Measurements from ENCODE around the gene CHURC1. TPM values are rescaled to one million over a fixed set of nuclear protein-coding genes. Genes with fewer than 3 reads are reported as not detected.

Gene CHURC1
- total and polyA plus RNA-seq, 2 of the 13 experiments (the other 11 are each of a cell fraction or from before 2014, with no cell fraction given): 41.1 to 74.4 TPM

DNA sequence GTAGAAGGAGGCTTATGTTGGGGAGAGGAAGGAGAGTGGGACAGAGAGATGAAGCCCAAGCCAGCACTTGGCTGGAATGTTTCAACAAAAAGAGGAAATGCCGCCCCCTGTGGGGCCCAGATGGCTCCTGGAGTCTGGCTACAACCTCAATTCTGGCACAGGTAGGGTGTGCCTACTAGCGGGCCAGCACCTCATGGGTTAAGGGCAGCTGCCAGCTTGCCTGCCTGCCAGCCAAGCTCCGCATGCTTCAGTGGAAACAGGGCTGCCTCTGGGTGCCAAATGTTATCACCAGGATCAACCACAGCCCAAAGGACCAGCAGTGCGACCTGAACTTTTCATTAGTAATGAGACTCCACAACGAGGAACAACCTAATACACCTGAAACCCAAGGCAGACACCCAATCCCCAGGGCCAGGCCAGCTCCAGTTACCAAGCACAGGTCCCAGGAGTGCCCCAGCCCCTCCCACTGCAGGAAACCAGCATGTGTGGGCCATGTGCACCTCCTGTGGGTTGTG is 46.6 kb downstream of the CHURC1 start (continued):
- TF ChIP-seq, protein P1, sequence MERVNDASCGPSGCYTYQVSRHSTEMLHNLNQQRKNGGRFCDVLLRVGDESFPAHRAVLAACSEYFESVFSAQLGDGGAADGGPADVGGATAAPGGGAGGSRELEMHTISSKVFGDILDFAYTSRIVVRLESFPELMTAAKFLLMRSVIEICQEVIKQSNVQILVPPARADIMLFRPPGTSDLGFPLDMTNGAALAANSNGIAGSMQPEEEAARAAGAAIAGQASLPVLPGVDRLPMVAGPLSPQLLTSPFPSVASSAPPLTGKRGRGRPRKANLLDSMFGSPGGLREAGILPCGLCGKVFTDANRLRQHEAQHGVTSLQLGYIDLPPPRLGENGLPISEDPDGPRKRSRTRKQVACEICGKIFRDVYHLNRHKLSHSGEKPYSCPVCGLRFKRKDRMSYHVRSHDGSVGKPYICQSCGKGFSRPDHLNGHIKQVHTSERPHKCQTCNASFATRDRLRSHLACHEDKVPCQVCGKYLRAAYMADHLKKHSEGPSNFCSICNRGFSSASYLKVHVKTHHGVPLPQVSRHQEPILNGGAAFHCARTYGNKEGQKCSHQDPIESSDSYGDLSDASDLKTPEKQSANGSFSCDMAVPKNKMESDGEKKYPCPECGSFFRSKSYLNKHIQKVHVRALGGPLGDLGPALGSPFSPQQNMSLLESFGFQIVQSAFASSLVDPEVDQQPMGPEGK (CRISPR knock-in tag; IDR thresholded peaks at IDR 0.05): no peak
- TF ChIP-seq STAT5B (CRISPR knock-in tag; IDR thresholded peaks at IDR 0.05) (no peak), TAF15 (IDR thresholded peaks at IDR 0.05; ENCODE audit: low read depth, low read length, poor library complexity, severe bottlenecking) (no peak), NFATC3 (CRISPR knock-in tag; IDR thresholded peaks at IDR 0.05) (no peak), RFXANK (CRISPR knock-in tag; IDR thresholded peaks at IDR 0.05) (no peak), ZNF660 (CRISPR knock-in tag; IDR thresholded peaks at IDR 0.05; ENCODE audit: borderline replicate concordance, low read depth) (no peak), ZNF878 (CRISPR knock-in tag; IDR thresholded peaks at IDR 0.05) (no peak), ZNF577 (CRISPR knock-in tag; IDR thresholded peaks at IDR 0.05; ENCODE audit: borderline replicate concordance, low read depth) (no peak), STAG1 (CRISPR knock-in tag; IDR thresholded peaks at IDR 0.05) (peak; percentile 33), ZBTB42 (CRISPR knock-in tag; IDR thresholded peaks at IDR 0.05) (no peak), ZNF556 (CRISPR knock-in tag; IDR thresholded peaks at IDR 0.05; ENCODE audit: borderline replicate concordance) (no peak), ZSCAN12 (CRISPR knock-in tag; IDR thresholded peaks at IDR 0.05) (no peak), TEAD3 (CRISPR knock-in tag; optimal IDR thresholded peaks at IDR 0.05; ENCODE audit: borderline replicate concordance) (peak; percentile 16), ZNF431 (CRISPR knock-in tag; IDR thresholded peaks at IDR 0.05; ENCODE audit: borderline replicate concordance, low read depth) (no peak), ZNF317 (CRISPR knock-in tag; IDR thresholded peaks at IDR 0.05) (no peak), ZNF670 (CRISPR knock-in tag; IDR thresholded peaks at IDR 0.05; ENCODE audit: borderline replicate concordance) (no peak), SP4 (CRISPR knock-in tag; IDR thresholded peaks at IDR 0.05) (no peak), ZNF17 (CRISPR knock-in tag; IDR thresholded peaks at IDR 0.05) (no peak), NKX3-1 (CRISPR knock-in tag; IDR thresholded peaks at IDR 0.05) (no peak)
- TF ChIP-seq, protein P2, sequence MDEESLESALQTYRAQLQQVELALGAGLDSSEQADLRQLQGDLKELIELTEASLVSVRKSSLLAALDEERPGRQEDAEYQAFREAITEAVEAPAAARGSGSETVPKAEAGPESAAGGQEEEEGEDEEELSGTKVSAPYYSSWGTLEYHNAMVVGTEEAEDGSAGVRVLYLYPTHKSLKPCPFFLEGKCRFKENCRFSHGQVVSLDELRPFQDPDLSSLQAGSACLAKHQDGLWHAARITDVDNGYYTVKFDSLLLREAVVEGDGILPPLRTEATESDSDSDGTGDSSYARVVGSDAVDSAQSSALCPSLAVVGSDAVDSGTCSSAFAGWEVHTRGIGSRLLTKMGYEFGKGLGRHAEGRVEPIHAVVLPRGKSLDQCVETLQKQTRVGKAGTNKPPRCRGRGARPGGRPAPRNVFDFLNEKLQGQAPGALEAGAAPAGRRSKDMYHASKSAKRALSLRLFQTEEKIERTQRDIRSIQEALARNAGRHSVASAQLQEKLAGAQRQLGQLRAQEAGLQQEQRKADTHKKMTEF (CRISPR knock-in tag; IDR thresholded peaks at IDR 0.05): no peak
- TF ChIP-seq, protein P3, sequence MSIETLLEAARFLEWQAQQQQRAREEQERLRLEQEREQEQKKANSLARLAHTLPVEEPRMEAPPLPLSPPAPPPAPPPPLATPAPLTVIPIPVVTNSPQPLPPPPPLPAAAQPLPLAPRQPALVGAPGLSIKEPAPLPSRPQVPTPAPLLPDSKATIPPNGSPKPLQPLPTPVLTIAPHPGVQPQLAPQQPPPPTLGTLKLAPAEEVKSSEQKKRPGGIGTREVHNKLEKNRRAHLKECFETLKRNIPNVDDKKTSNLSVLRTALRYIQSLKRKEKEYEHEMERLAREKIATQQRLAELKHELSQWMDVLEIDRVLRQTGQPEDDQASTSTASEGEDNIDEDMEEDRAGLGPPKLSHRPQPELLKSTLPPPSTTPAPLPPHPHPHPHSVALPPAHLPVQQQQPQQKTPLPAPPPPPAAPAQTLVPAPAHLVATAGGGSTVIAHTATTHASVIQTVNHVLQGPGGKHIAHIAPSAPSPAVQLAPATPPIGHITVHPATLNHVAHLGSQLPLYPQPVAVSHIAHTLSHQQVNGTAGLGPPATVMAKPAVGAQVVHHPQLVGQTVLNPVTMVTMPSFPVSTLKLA (IDR thresholded peaks at IDR 0.05): peak; percentile 17; the same call in 1 of the 2 replicates
- TF ChIP-seq, protein P4, sequence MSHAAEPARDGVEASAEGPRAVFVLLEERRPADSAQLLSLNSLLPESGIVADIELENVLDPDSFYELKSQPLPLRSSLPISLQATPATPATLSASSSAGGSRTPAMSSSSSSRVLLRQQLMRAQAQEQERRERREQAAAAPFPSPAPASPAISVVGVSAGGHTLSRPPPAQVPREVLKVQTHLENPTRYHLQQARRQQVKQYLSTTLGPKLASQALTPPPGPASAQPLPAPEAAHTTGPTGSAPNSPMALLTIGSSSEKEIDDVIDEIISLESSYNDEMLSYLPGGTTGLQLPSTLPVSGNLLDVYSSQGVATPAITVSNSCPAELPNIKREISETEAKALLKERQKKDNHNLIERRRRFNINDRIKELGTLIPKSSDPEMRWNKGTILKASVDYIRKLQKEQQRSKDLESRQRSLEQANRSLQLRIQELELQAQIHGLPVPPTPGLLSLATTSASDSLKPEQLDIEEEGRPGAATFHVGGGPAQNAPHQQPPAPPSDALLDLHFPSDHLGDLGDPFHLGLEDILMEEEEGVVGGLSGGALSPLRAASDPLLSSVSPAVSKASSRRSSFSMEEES (CRISPR knock-in tag; IDR thresholded peaks at IDR 0.05): no peak
- TF ChIP-seq, protein P5, sequence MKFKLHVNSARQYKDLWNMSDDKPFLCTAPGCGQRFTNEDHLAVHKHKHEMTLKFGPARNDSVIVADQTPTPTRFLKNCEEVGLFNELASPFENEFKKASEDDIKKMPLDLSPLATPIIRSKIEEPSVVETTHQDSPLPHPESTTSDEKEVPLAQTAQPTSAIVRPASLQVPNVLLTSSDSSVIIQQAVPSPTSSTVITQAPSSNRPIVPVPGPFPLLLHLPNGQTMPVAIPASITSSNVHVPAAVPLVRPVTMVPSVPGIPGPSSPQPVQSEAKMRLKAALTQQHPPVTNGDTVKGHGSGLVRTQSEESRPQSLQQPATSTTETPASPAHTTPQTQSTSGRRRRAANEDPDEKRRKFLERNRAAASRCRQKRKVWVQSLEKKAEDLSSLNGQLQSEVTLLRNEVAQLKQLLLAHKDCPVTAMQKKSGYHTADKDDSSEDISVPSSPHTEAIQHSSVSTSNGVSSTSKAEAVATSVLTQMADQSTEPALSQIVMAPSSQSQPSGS (CRISPR knock-in tag; IDR thresholded peaks at IDR 0.05): no peak
